RPMI7951 (cell line): ENCODE measurements around the gene FANCB. TPM values are rescaled to one million over a fixed set of nuclear protein-coding genes. Genes with fewer than 3 reads are reported as not detected.

Experiments
- DNase-seq: peaks from one replicate; pipeline ENCODE4 v3.0.0-alpha.2; 2012; ENCODE audit warnings: low read depth
- total RNA-seq: library from RNA; depleted of rRNA; stranded (reverse); fragments of >200 nt; shearing (Covaris generic); gene quantifications from 2 replicates; pipeline ENCODE4 v1.2.3, GENCODE V29; 2014; rRNA removed

The FANCB gene
- total RNA-seq, result 13.1 and 16.2 TPM in 2 replicates

- peak; percentile 94 for DNase-seq
Measured at GRCh38 chrX:14872851-14873675, at the start of gene FANCB, which contains the start of gene MOSPD2. Gene FANCB, minus strand, starts transcription at chrX:14873069. Its CDS starts 7,559 bp downstream, at chrX:14865510. Gene MOSPD2, plus strand, starts transcription at chrX:14873421. Its CDS starts 108 bp downstream, at chrX:14873529.

GRCh38 chrX:14922437-14922836, 49.6 kb upstream of the FANCB start:
- DNase-seq, result peak; percentile 76

GRCh38 chrX:14920196-14920595, 47.3 kb upstream of the FANCB start:
- DNase-seq, result no peak

GRCh38 chrX:14919407-14919806, 46.5 kb upstream of the FANCB start:
- no peak for DNase-seq

- peak; percentile 77 for DNase-seq
Measured at GRCh38 chrX:14916017-14916674, 43.3 kb upstream of the FANCB start.

- peak; percentile 41 for DNase-seq
Measured at GRCh38 chrX:14915596-14915995, 42.7 kb upstream of the FANCB start.

- DNase-seq, result no peak
Measured at GRCh38 chrX:14913241-14913640, 40.4 kb upstream of the FANCB start.

GRCh38 chrX:14903891-14904290, 31.0 kb upstream of the FANCB start:
- DNase-seq, result no peak

GRCh38 chrX:14902537-14902936, 29.7 kb upstream of the FANCB start:
- DNase-seq, result no peak

- peak; percentile 71 for DNase-seq
Measured at GRCh38 chrX:14899607-14900006, 26.7 kb upstream of the FANCB start.

GRCh38 chrX:14897042-14897441, 24.2 kb upstream of the FANCB start:
- no peak for DNase-seq

- DNase-seq, result no peak
Measured at GRCh38 chrX:14896273-14896672, 23.4 kb upstream of the FANCB start.

- no peak for DNase-seq
Measured at GRCh38 chrX:14886252-14886651, 13.4 kb upstream of the FANCB start.

- no peak for DNase-seq
Measured at GRCh38 chrX:14884714-14885113, 11.8 kb upstream of the FANCB start.

GRCh38 chrX:14883826-14884225, 11.0 kb upstream of the FANCB start:
- DNase-seq, result no peak

GRCh38 chrX:14875624-14876023, 2.8 kb upstream of the FANCB start:
- DNase-seq, result no peak

- DNase-seq, result no peak
Measured at GRCh38 chrX:14873676-14874049, 794 bp upstream of the FANCB start.

GRCh38 chrX:14872355-14872754, 514 bp downstream of the FANCB start:
- peak; percentile 21 for DNase-seq

- DNase-seq, result no peak
Measured at GRCh38 chrX:14871767-14872166, 1.1 kb downstream of the FANCB start.

- peak; percentile 20 for DNase-seq
Measured at GRCh38 chrX:14865201-14865600, 7.7 kb downstream of the FANCB start.

- DNase-seq, result no peak
Measured at GRCh38 chrX:14864631-14865030, 8.2 kb downstream of the FANCB start.

GRCh38 chrX:14851526-14851925, 21.3 kb downstream of the FANCB start:
- DNase-seq, result no peak

GRCh38 chrX:14843666-14844065, 29.2 kb downstream of the FANCB start:
- no peak for DNase-seq
